Ovary (tissue), 3 donors: Measurements from ENCODE around the gene LIMS2.

ENCODE experiments used
- CTCF ChIP-seq, 3 donors: fragments of 450-650 bp in 2 of 3; fragments of 200-600 bp in 1 of 3; IDR thresholded peaks; one replicate each; pipeline versions ENCODE4 v1.5.1 to v1.8.0; 2016 to 2022; ENCODE audit warnings: antibody characterized with exemption in 3 of 3, mild to moderate bottlenecking in 1 of 3
- EP300 ChIP-seq: sonication (generic); formaldehyde crosslinking; IDR thresholded peaks from one replicate; pipeline ENCODE4 v1.6.1; 2017; ENCODE audit warnings: antibody characterized with exemption
- POLR2A ChIP-seq: fragments of 450-650 bp; IDR thresholded peaks from one replicate; pipeline ENCODE4 v1.6.1; 2017; ENCODE audit warnings: antibody characterized with exemption, mild to moderate bottlenecking, moderate library complexity
- donor health status: DM: no; HTN: no; CAD: no.

GRCh38 chr2:127647242-127648190, 27.8 kb downstream of the LIMS2 start:
- TF ChIP-seq CTCF (IDR thresholded peaks at IDR 0.05) (no peak), EP300 (no peak), POLR2A (no peak)
